Activated T-cell treated with anti-CD3 and anti-CD28 coated beads, Interleukin-2, amount 50 U/mL, for 48 hours (primary cell): ENCODE data around the gene MUC20.
"Not testable (repeated sequence)": the region's sequence is repeated elsewhere in the genome, so short reads cannot be mapped to it uniquely, and the experiment has no call there.

Source experiments
- DNase-seq, 2 experiments: peaks; one replicate each; pipeline ENCODE4 v3.0.0-alpha.2; 2020

Gene MUC20

DNA sequence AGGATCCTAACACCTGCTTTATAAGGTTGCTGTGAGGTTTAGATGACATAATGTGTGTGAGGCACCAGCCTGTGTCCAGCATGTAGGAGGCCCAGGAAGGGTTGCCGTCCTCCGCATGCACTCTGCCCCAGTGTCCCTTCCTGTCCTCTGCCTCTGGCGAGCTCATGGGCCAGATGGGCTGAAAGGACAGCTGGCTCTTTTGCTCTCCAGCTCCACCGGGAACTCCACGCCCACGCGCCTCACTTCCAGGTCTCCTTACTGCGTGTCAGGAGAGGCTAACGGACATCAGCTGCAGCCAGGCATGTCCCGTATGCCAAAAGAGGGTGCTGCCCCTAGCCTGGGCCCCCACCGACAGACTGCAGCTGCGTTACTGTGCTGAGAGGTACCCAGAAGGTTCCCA lies 12.2 kb downstream of the MUC20 start:
- DNase-seq: no peak

DNA sequence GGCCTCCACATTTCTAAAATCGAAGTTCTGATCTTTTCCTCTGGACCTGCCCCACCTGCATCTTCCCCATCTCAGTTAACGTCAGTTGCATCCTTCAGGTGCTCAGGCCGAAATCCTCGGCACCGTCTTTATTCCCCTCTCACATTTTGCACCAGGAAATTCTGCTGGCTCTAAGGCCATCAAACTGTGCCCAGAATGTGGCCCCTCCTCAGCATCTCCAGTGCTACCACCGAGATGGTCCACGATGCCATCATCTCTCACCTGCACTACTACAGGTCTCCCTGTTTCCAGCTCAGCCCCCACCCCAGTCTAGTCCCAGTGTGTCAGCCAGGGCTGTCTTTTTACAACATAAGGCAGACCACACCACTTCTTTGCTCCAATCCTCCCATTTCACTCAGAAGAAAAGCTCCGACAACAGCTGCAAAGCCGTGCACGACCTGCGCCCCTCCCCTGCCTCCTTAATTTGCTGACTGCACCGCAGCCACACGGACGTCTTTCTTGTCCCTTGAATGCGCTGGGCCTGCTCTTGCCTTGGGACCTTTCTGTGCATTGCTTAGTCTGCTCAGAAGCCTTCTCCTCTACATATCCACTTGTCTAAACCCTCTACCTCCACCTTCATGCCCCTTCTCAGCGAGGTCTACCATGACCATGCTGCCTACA lies 14.4 kb downstream of the MUC20 start:
- no peak for DNase-seq

DNA sequence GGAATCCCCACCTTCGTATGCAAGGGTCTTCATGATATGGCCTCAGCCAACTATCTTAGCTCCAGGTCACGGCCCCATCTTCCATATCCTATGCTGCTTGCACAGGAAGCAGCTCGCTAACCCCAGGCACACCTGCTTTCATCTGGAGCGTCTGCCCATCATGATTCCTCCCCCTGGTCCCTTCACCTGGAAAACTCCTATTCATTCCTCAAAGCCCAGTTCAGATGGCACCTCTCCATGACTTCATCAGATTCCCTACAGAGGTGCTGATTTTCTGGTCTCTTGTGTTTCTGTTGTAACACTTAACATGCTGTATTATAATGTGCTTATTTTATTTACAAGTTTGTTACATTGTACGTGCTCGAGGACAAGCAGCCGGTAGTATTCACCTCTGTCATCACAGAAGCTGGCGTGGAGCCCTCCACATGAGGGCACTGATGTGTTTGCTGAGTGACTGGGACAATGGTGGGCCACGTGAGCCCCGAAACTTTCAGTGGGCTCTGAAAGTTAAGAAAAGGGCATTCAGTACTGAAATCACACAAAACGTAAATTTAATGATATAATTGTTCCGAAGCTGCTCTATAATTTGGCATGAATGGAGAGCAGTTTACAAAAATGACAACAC lies 16.2 kb downstream of the MUC20 start:
- DNase-seq: no peak

DNA sequence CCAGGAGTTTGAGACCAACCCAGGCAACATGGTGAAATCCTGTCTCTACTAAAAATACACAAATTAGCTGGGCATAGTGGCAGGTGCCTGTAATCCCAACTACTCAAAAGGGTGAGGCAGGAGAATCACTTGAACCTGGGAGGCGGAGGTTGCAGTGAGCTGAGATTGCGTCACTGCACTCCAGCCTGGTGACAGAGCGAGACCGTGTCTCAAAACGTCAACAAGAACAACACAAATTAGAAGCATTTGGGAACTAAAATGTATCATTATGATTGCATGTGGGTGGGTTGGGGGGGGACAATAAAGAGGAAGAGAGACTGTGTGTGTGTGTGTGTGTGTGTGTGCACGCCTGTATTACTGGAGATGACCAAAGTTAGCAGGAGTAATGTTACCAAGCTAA lies 17.0 kb downstream of the MUC20 start:
- DNase-seq: not testable (repeated sequence)

DNA sequence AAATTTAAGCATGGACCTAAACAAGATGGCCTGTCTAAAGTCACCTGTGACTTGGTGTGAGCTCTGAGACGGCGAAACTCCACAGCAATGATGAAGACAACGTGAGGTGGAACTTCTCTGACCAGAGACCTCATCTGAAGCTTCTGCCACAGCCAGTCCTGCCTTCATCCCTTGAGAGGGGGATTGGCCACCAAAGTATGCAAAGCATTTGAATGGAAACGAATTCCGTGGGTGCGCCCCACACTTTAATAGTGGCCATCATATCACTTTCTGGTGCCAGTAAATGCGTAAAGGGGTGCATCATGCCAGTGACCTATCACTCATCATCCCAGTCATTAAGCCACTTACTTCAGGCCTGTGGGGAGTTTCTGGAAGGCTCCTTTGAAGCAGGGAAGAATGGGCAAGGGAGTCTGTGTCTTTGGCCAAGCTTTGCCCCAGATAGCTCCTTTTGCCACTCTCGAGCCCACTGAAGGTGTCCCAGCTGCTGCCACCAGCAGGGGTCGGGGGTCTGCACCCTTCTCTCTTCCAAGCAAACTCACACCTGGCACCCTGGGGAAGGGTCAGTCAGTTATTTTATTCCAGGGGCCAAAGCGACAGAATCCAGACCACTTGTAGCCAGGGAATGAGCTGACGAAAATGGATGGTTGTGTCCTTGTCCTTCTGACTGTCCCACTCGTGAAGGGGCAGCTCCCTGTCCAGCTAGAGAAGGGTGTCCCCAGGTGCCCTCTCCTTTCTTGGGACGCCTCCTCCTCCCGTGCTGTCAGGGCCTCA lies 17.7 kb downstream of the MUC20 start:
- no peak for DNase-seq

DNA sequence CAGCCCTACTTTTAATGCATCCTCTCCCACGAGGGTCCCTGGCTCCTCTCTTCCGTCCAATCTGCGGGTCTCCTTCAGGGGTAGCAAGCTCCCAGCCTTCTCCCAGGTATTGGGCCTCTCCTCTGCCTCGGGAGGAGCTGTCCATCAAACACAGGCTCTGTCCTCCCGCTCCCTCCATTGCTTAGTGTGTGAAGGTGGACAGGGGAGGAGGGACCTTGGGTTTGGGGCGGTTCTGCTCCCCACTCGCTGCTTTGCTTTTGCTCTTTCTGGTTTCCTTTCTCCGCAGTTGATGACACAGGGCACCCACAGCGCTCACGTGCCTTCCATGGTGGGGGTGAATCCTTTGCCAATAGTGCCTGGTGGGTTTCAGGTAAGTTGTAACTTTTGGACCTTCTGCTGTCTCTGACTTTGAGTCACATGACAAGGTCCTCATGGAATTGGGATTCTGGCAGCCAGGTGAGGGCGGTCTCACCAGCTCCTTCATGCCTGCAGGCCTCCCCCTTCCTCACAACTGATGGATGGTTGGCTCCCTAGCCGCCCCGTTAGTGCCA lies 18.9 kb downstream of the MUC20 start:
- no peak for DNase-seq

DNA sequence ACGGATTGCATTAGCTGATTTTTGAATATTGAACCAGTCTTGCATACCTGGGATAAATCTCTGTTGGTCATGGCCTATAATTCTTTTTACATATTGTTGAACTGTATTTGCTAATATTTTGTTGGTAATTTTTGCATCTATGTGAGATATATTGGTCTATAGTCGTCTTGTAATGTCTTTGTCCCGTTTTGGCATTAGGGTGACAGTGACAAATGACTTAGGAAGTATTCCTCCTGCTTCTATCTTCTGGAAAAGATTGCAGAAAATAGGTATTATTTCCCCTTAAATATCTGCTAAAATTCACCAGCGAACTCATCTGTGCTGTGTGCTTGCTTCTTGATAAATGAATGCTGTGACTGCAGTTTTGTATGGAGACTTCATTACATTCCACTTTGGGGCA lies 23.7 kb downstream of the MUC20 start:
- DNase-seq: no peak

DNA sequence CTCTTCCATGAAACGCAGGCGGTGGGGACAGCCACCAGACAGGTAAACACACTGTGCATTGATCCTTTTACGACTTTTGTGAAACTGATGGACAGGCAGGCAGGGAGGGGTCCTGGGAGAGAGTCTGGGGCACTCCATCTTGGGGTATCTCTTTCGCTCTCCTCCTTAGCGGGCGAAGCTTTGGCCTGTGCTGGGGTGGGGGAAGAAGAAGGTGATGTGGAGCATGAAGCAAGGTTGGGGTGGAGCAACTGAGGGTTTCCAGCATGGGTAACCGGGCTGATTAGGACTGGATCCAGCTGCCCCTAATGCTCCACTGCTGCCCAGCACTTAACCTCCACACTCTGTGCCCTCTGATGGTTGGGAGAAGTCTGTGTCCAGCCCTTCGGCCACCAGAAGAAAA lies 25.6 kb downstream of the MUC20 start:
- DNase-seq: no peak

DNA sequence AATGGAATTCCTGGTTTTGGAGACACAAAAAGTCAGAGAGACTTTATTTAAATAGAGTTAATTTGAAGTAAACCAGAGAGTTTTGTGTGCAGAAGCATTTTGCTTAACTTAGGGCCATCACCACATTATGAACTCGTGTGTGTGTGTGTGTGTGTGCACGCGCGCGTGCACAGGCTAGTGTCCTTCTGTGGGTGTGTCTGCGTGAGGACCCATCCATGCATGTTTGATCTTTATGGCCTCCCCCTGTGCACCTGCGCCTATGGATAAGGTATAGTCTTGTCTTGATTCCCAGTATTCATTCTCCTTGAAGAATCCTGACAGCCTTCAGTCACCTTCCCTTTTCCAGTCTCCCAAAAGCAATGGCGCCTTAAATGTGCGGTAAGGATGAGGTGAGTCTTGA lies 26.0 kb downstream of the MUC20 start:
- no peak for DNase-seq

DNA sequence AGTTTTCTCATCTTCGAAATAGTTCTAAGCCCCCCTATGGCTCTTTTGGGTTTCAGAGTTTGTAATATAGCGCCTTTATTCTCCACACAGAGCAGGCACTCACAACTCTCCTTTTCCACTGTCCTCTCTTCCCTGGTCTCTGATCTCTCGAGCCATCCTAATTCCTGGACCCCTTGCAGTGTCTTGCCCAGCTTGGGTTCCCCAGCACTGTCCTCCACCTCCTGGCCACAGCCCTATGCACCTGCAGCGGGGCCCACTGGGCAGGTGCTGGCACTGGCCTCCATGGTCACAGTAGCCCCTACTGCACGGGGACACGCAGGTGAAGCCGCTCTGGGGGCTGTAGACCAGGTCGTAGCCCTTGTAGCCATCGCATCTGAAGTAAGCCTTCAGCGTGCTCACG lies 27.9 kb downstream of the MUC20 start:
- no peak for DNase-seq

DNA sequence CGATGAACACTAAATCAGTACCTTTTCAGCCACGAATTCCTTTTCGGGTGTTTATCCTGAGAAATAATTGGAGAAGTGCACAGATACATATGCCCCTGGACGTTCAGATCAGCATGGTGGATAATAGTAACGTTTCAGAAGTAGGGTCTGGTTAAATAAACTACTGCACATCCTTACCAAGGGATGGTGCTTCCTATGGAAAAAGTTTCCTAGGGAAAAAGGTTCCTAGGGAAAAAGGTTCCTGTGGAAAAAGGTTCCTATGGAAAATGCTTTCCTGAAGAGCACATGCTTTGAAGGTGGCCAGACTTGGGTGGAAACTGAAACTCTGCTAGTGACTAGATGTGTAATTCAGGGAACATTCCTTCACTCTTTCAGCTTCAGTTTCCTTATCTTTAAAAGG lies 28.3 kb downstream of the MUC20 start:
- not testable (repeated sequence) for DNase-seq

DNA sequence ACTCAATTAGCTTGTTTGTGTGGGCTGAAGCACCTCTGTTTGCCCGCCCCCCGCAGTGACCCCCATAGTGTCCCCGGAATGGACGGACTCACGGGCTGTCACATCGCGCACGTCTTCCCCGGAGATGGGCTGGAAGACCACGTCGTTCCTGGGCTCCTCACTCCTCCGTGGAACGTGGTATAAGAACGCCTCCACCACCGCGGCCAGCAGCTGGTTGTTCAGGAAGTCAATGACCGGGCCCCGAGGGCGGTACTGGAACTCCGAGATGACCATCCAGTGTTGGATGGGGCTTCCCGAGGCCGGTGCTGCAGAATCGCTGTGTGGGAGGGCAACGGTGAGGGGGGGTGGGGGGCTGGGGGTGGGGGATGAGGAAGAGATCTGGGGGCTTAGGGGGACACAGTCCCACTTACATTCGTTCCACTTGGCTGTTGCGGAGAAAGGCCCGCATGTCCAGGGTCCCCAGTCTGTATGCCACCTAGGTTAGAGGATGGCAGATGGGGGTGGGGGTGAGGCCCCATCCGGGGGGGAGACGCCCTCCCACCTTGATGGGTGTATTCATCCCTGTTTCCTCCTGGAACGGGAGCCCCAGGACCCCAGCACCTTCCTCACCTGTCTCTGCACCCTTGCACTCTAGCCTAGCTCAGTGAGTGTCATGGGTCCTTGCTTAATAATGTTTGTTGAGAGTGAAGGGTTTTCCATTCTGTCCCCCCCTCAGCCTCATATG lies 30.2 kb downstream of the MUC20 start:
- no peak for DNase-seq

DNA sequence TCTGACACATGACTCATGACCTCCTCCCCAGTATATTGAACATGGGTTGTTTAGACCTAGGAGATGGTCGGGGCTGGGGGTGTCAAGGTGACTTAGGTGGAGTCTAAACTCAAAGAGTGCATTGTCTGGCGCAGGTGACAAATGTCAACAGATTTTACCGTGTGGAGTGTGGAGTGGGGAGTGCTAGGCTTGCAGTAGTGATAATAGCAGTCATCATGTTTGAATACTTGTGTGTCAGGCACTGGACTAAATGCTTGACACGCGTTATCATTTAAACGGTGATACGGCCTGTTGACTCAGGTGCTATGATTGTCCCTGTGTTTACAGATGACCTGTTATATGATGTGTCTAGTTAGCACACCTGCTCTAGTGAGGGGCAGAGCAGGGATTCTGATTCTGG lies 30.8 kb downstream of the MUC20 start:
- DNase-seq: no peak

DNA sequence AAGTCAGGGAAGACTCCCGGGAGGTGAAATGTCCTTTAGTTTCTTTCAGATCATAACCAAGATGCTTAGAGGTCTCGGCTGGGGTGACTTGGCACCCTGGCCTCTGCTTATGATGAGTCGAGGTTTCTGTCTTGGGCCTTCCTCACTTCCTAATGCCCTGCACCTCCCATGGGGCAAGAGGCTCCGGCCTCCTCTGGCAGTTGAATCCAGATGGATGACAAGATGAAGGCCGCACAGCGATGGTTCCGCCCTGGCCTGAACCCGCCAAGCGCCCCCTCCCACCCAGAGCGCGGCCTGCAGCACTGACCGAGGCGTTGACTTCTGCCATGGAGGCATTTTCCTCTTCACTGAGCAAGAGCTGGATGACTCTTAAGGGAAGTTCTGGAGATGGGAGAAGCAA lies 31.3 kb downstream of the MUC20 start:
- DNase-seq: no peak

DNA sequence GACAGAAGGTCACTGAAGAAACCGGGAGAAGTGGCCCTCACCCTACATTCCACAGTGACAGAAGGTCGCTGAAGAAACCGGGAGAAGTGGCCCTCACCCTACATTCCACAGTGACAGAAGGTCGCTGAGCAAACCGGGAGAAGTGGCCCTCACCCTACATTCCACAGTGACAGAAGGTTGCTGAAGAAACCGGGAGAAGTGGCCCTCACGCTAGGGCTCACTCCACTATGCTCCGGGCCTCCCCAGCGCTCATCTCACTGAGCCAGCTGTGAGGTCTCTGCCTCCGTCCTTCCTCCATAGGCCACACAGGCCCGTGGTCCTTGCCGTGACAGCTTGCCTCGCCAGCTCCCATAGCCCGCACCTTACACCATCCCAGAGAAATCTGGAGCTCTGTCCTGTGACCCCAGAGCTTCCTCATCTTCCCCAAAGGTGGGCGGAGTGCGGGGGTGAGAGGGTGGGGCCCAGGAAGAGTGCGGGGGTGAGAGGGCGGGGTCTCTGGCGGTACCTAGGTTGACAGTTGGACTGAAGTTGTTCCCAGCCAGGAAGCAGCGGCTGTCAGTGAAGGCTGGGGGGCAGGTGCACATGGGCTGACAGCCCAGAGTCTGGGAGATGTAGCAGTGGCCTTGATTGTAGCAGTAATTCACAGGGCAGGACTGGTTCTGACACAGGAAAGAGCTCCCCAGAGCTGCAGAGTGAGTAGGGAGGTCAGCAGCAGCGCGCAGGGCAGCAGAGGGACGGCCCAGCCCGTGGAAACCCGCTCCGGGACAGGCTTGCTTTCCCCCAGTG lies 32.0 kb downstream of the MUC20 start:
- DNase-seq: no peak

DNA sequence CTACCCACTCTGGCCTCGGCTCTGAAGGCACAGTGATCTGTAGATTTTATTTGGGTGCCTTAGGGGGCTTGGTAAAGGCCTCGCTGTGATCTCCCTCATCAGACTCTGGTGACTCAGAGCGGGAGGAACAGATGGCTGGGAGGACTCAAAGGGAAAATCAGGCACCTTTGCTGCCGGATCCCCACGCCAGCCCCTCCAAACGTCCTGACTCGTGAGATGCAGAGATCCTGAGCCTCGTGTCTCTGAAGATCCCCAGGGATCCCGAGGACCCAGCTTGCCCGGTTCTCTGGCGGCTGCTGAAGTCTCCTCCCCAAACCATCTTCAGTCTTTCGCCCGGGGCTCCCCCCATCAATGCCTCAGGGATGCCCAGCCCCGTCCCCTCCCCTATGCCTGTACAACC lies 32.8 kb downstream of the MUC20 start:
- DNase-seq: no peak

DNA sequence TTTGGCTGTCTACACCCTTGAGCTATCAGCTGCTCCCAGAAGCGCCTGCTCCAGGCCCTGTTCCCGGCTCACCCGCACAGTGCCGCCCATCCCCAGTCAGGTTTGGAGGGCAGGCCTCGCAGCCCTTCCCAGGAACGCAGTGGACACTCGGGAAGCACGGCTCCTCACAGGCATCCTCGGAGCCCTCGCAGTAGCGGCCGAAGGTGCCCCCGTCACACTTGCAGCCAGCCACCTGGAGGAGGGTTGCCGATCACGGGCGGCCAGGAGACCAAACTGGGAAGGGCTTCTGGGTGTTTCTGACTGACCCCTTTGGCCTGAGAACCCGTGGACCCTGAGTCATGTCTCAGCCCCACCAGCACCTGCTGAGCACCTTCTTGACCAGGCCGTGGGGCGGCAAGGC lies 33.4 kb downstream of the MUC20 start:
- DNase-seq: no peak

DNA sequence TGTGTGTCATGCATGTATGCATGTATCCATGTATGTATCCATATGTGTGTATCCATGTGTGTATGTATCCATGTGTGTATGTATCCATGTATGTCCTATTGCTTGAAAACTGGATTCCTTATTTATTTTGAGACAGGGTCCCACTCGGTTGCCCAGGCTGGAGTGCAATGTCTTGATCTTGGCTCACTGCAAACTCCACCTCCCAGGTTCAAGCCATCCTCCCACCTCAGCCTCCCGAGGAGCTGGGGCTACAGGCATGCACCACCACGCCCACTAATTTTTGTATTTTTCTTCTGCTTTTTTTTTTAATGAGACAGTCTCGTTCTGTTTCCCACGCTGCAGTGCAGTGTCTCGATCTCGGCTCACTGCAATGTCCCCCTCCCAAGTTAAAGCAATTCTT lies 34.1 kb downstream of the MUC20 start:
- no peak for DNase-seq

DNA sequence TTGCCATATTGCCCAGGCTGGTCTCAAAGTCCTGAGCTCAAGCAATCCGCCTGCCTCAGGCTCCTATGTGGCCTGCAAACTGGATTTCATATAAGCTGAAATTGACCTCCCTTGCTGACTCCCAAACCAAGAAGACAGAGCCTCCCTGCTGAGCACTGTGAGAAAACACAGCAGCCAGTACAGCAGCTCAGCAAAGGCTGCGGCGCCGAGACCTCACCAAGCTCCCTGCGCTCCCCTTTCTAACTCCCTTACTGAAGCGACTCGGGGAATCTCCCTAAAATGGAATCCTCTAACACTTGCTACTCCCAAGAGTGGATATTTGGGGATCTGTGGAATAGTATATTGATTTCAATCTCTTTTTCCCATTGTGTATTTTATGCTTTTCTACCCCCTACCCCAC lies 34.6 kb downstream of the MUC20 start:
- no peak for DNase-seq

DNA sequence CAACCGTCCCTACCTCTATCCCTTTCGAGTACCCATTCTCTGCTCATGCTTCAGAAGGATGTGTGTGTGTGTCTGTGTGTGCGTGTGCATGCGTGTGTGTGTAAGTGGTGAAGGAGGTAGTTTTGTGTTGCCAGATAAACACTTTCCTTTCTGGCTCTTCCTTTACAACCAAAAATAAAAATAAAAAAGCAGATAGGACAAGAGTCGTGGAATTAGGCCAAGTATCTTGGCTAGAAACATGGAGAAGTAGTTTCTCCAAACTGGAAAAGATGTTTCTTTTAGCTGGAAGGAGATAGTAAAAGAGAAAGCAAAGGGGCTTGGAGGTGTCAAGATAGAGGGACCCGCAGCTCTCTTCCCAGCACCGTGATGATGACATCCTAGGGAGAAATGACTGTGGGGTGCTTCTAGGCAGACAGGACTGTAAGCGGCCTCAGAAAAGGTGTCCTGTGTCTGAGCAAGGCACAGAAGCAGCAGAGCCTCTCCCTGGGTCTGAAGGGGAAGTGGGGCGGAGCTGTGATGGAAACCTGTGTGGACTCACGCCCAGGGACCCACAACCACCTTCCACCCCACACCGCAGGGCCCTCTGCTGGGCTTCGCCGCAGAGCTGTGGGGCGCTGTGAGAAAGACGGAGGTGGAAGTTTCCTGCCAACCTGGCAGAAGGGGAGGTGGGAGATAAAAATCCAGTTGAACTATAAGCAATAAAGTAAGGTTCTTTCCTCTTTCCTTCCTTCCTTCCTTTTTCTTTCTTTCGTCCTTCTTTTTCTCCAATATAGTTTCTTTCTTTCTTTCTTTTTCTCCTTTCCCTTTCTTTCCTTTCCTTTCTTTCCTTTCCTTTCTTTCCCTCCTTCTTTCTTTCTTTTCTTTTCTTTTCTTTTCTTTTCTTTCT lies 35.3 kb downstream of the MUC20 start:
- DNase-seq: no peak

DNA sequence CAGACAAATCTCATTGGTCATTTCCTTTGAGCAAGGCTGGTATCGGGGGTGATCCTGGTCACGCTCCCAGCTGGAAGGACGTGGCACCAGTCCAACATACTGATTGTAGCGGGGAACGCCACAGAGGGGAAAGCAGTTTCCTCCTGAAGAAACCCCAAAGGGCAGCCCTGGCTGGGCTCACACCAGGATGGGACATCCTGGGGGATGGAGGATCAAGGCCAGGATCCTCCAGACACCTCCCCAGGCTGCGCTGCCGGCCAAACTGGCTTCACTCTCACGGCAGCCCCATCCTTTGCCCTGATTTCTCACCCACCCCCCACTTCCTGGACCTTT lies 36.6 kb downstream of the MUC20 start:
- no peak for DNase-seq

DNA sequence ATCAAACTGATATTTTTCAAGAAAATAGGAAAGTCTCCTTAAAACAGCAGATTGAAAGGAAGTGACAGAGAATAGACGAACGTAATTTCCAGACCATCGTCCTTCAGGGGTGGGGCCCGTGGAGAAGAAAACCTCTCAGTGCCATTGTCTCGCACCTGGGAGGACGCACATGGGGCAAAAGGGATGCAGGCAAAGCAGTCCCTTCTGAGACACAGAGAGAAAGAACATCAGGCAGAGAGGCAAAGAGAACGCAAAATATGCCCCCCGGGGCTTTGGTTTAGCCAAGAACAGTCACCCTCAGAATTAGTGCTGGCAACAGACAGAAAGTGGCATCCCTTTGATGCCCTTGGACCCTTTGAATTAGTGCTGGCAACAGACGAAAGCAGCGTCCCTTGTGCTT lies 37.0 kb downstream of the MUC20 start:
- no peak for DNase-seq
